Heart left ventricle (tissue), 16 donors: ENCODE measurements around the gene SLC44A1. TPM values are rescaled to one million over a fixed set of nuclear protein-coding genes. Genes with fewer than 3 reads are reported as not detected.

ENCODE experiments used
- ATAC-seq, 4 donors: fragments of 200-7000 bp; cut with Tn5 transposase; one replicate each; pipeline ENCODE4 v1.9.1; 2020 to 2022; ENCODE audit warnings: moderate library complexity in 4 of 4, mild to moderate bottlenecking in 3 of 4, moderate number of reproducible peaks in 1 of 4
- DNase-seq, 5 donors: peaks; one replicate each; pipeline ENCODE4 v3.0.0-alpha.2; 2020
- H3K27ac ChIP-seq, 12 donors: fragments of 200-600 bp; sonication (generic) in 4 of 12; one replicate each; pipeline versions ENCODE4 v1.5.0 to v1.8.0; 2016 to 2022; ENCODE audit warnings: mild to moderate bottlenecking in 2 of 12
- H3K27me3 ChIP-seq, 9 donors: fragments of 200-600 bp; sonication (generic) in 2 of 9; one replicate each; pipeline versions ENCODE4 v1.5.1 to v1.8.0; 2016 to 2022; ENCODE audit warnings: mild to moderate bottlenecking in 3 of 9
- H3K36me3 ChIP-seq, 9 donors: fragments of 200-600 bp; sonication (generic) in 2 of 9; one replicate each; pipeline versions ENCODE4 v1.5.0 to v1.8.0; 2018 to 2022; ENCODE audit warnings: mild to moderate bottlenecking in 2 of 9
- H3K4me1 ChIP-seq, 12 donors: fragments of 200-600 bp; sonication (generic) in 4 of 12; one replicate each; pipeline versions ENCODE4 v1.5.0 to v1.8.0; 2016 to 2022; ENCODE audit warnings: mild to moderate bottlenecking in 3 of 12
- H3K4me3 ChIP-seq, 12 donors: fragments of 200-600 bp; sonication (generic) in 4 of 12; one replicate each; pipeline versions ENCODE4 v1.5.0 to v1.8.0; 2017 to 2022; ENCODE audit warnings: mild to moderate bottlenecking in 9 of 12, moderate library complexity in 4 of 12
- H3K9me3 ChIP-seq, 12 donors: fragments of 200-600 bp; sonication (generic) in 4 of 12; one replicate each; pipeline versions ENCODE4 v1.5.0 to v1.8.0; 2016 to 2022; ENCODE audit warnings: mild to moderate bottlenecking in 1 of 12
- POLR2A ChIP-seq, 2 donors: fragments of 450-650 bp; IDR thresholded peaks; one replicate each; pipeline ENCODE4 v1.6.1; 2017; ENCODE audit warnings: antibody characterized with exemption in 2 of 2, mild to moderate bottlenecking in 2 of 2, moderate library complexity in 2 of 2
- WGBS, 4 donors: extraction: QIAGEN DNeasy Blood & Tissue Kit in 2 of 4; methylation state at CpG; one replicate each; pipeline versions ENCODE4 v1.1.5 to v1.1.7; 2013 to 2018; 5-methylcytosine and 5-hydroxymethylcytosine counted together
- intact Hi-C, 10 donors: fragments of 100-400 bp; cut with DNase I; formaldehyde crosslinking; loops; one replicate each; pipeline versions ENCODE4 v1.11.1 to v1.14.2; 2022
- polyA plus RNA-seq, 2 donors: library from polyadenylated mRNA; stranded (reverse); fragments of 200-250 nt; gene quantifications; one replicate each; pipeline ENCODE4 v1.2.3, GENCODE V29; 2013
- total RNA-seq, 9 donors: library from RNA; depleted of rRNA in 2 of 9; stranded (reverse); fragments of >200 nt in 2 of 9; fragmentation: NEBNext Ultra II Directional in 3 of 9; extraction: Animal tissue kit (Norgen Biotek cat#: 25700) in 3 of 9; gene quantifications; one replicate each; pipeline versions ENCODE4 v1.1.0 to v1.2.4, GENCODE V29; 2016 to 2023
- TF ChIP-seq, protein P1 (sequence below), 12 donors: fragments of 200-600 bp; sonication (generic) in 4 of 12; IDR thresholded peaks; one replicate each; pipeline versions ENCODE4 v1.5.0 to v1.8.0; 2018 to 2022; ENCODE audit warnings: antibody characterized with exemption in 12 of 12, mild to moderate bottlenecking in 5 of 12
- donor health status: ischemic (EF 13 %, LVEDD 7.1; RV severe dilation, severe dysfunction).
- donor health status: healthy with polysubstance abuse.
- donor health status: DM: no; HTN: yes; CAD: no.
- donor health status: DM: no; HTN: no; CAD: no.
- donor health status: ischemic (EF 25% LVEDD 6.9; RV normal size, moderate dysfunction).
- donor health status: ischemic (EF 25% LVEDD 5.7; RV mildly dilated, moderate dysfunction).
- donor health status: healthy.
- donor health status: DM: yes; HTN: yes; CAD: no.
- donor health status: ischemic (EF 35%, LVEDD 5.7; RV mildly dilated, moderate dysfunction).
- donor health status: nonischemic (EF 11% LVEDD 7.7; RV severe dilation, severe dysfunction).
- donor health status: DM: yes; HTN: yes; CAD: no.
- donor health status: PGD.
- donor health status: ischemic (EF 29% LVEDD 5.4; RV normal size, mild dysfunction).
- donor health status: nonischemic (EF 23%, LVEDD 6.1; RV moderate dilation, normal function).

Gene SLC44A1
- total and polyA plus RNA-seq, 11 donors, result 5.1 to 29.4 (median 21.3) TPM

- H3K27me3 ChIP-seq, result no peaks in the 10 kb centered on the region
- H3K27ac ChIP-seq, result peak overlapping the region in 11 of 12 donors; percentile 31 to 89 (median 66)
- 49 to 73% (median 56%) methylated on average over 2 of the region's 2 CpGs for WGBS, 4 donors
- TF ChIP-seq, protein P1, sequence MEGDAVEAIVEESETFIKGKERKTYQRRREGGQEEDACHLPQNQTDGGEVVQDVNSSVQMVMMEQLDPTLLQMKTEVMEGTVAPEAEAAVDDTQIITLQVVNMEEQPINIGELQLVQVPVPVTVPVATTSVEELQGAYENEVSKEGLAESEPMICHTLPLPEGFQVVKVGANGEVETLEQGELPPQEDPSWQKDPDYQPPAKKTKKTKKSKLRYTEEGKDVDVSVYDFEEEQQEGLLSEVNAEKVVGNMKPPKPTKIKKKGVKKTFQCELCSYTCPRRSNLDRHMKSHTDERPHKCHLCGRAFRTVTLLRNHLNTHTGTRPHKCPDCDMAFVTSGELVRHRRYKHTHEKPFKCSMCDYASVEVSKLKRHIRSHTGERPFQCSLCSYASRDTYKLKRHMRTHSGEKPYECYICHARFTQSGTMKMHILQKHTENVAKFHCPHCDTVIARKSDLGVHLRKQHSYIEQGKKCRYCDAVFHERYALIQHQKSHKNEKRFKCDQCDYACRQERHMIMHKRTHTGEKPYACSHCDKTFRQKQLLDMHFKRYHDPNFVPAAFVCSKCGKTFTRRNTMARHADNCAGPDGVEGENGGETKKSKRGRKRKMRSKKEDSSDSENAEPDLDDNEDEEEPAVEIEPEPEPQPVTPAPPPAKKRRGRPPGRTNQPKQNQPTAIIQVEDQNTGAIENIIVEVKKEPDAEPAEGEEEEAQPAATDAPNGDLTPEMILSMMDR (IDR thresholded peaks at IDR 0.05), result no peak
- TF ChIP-seq POLR2A (IDR thresholded peaks at IDR 0.05), result no peak
- no peaks in the 10 kb centered on the region for H3K36me3 ChIP-seq
- peak overlapping the region in 7 of 12 donors; percentile 6 to 38 (median 24) for H3K4me3 ChIP-seq
- intact Hi-C loops, result loop anchor here in 4 of 10 donors (2.0 to 10.0 kb wide), 9 partner anchors 50 to 377 kb away; no protein-coding TSS in a partner anchor
- H3K9me3 ChIP-seq, result no peaks in the 10 kb centered on the region
- ATAC-seq (no peak), DNase-seq (no peak)
- H3K4me1 ChIP-seq, result peaks cover 0 to 42% (median 27%) of the 10 kb centered on the region in 12 donors
These were observed 2.4 kb upstream of the SLC44A1 start for GRCh38 chr9:105242062-105242461.

- TF ChIP-seq, protein P1 (IDR thresholded peaks at IDR 0.05), result no peak
- no peak for TF ChIP-seq POLR2A (IDR thresholded peaks at IDR 0.05)
- no peak for ATAC-seq
- H3K4me1 ChIP-seq, result peaks cover 0 to 47% (median 29%) of the 10 kb centered on the region in 12 donors
- peak overlapping the region; percentile 17 to 89 (median 64) for H3K27ac ChIP-seq
- intact Hi-C loops, result loop anchor here in 4 of 10 donors (2.0 to 10.0 kb wide), 9 partner anchors 50 to 378 kb away; no protein-coding TSS in a partner anchor
- H3K4me3 ChIP-seq, result peak overlapping the region in 8 of 12 donors; percentile 6 to 38 (median 22)
- H3K9me3 ChIP-seq, result no peaks in the 10 kb centered on the region
- no peaks in the 10 kb centered on the region for H3K27me3 ChIP-seq
- H3K36me3 ChIP-seq, result no peaks in the 10 kb centered on the region
- no peak for DNase-seq
- WGBS, 4 donors, result 12 to 32% (median 15%) methylated on average over 4 of the region's 4 CpGs
These were observed 1.9 kb upstream of the SLC44A1 start for GRCh38 chr9:105242557-105242956.

DNA sequence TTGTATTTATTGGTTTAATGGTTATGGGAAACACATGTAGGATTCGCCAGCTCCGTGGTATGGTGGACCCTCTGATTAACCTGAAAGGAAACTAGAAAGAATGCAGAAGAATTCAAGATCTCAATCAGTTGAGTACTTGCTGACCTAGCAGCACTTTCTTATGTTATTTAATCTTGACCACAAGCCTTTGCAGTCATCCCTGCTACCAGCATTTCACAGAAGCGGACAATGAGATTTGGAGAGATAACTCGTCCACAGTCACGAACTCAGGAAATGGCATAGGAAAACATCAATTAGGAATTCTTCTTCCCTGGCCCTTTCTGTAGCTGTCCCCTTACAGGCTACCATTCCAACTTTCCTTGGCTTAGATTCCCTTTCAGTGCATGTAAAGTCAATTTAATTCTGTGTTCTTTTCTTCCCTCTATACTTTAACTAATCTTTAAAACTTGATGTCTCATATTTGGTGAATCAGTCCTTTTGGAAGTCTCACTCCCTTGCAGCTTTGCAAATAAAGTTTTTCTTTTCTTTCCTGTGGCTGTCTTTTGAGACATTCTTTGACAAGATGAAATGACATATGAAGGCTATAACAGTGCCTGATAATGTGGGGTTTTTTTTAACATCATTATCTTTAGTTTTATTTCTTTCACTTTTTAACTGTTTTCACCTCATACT is 1.3 kb upstream of the SLC44A1 start:
- Histone ChIP-seq H3K36me3 (no peaks in the 10 kb centered on the region), H3K27ac (peak overlapping the region; percentile 17 to 89 (median 70)), H3K4me1 (peaks cover 0 to 50% (median 29%) of the 10 kb centered on the region in 12 donors), H3K4me3 (peak overlapping the region in 5 of 12 donors; percentile 20 to 77 (median 70)), H3K27me3 (no peaks in the 10 kb centered on the region), H3K9me3 (no peaks in the 10 kb centered on the region)
- DNase-seq (no peak), ATAC-seq (no peak)
- intact Hi-C loops, result loop anchor here in 4 of 10 donors (2.0 to 10.0 kb wide), 9 partner anchors 49 to 378 kb away; no protein-coding TSS in a partner anchor
- no peak for TF ChIP-seq POLR2A (IDR thresholded peaks at IDR 0.05)
- TF ChIP-seq, protein P1 (IDR thresholded peaks at IDR 0.05), result no peak
- 32 to 40% (median 36%) methylated on average over 5 of the region's 5 CpGs for WGBS, 4 donors

- no peaks in the 10 kb centered on the region for H3K27me3 ChIP-seq
- 0 to 1% (median 0%) methylated on average over 35 to 48 of the region's 48 CpGs; no CpG with 5 or more reads in 1 of the 4 donors for WGBS, 4 donors
- ATAC-seq (peak in 1 of 4 donors; percentile 0), DNase-seq (no peak)
- TF ChIP-seq, protein P1 (IDR thresholded peaks at IDR 0.05), result no peak
- no peak for TF ChIP-seq POLR2A (IDR thresholded peaks at IDR 0.05)
- intact Hi-C loops, result loop anchor here in 6 of 10 donors (5.0 to 10.0 kb wide), 8 partner anchors 48 to 380 kb away; no protein-coding TSS in a partner anchor
- peak overlapping the region; percentile 73 to 89 (median 82) for H3K27ac ChIP-seq
- no peaks in the 10 kb centered on the region for H3K36me3 ChIP-seq
- H3K4me1 ChIP-seq, result peaks cover 0 to 50% (median 29%) of the 10 kb centered on the region in 12 donors
- peak overlapping the region; percentile 70 to 90 (median 82) for H3K4me3 ChIP-seq
- H3K9me3 ChIP-seq, result no peaks in the 10 kb centered on the region
These were observed 230 bp downstream of the SLC44A1 start for GRCh38 chr9:105244734-105245028.
